ENCODE results near the gene ATP8A1.

The ATP8A1 gene

GRCh38 chr4:42624551-42624950 lies 32.4 kb downstream of the ATP8A1 start:
- DNase-seq = no peak

GRCh38 chr4:42618023-42618422 lies 38.9 kb downstream of the ATP8A1 start:
- DNase-seq = no peak

DNA sequence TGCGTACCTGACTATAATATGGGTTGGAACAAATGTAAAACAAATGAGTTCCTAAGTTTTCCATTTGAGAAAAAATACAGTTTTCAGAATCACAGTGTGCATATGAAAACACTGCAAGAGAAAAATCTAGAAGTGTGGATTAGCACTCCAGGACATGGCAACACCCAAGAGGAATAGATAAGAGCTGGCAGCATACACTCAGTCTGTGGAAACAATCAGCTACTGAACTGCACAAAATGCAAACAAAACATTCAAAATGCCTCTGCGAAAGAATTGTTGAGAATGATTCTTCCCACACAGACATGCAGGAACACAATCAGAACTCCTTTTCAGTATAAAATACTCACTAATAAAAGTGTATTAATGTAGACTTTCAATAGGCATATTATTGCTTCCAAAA lies 39.9 kb downstream of the ATP8A1 start:
- no peak for DNase-seq

DNA sequence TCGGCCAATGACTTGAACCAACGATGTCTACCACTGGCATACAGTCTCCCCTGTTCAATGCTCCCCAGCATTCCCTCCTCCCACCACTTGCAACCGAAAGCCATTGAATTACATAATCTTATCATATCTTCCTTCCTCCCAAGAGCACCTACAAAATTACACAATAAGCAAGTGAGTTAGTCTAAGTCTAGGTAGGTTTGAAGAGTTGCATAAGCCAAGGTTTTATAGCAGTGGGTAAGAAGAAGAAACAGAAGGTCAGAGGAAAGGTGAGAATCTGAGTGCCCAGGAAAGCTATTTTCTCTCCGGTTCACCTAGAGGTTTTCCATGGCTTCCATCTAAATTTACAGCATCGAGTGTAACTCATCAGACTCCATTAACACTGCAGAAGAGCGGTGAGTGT lies 40.3 kb downstream of the ATP8A1 start:
- no peak for DNase-seq

GRCh38 chr4:42615131-42615763 lies 41.7 kb downstream of the ATP8A1 start:
- no peak for DNase-seq

- no peak for DNase-seq
Observed at GRCh38 chr4:42612898-42613297, 44.0 kb downstream of the ATP8A1 start.

DNA sequence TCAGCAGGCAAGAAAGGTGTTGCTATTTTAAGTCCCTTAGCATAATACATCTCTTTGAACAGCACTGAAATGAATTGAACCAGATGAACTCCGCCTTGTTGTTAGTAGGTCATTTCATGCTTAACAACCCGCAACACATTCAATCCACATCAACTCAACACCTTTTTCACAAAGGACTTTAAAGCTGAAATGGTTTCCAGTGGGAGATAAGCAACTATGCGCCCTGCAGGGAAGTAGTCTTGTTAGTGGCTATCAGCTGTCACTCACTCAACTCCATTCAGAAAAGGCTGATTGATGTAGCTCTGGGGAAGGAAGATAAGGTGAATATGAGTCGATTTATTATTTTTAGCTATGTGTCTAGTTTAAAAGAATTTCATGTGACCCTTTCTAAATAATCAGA lies 46.0 kb downstream of the ATP8A1 start:
- DNase-seq = no peak

GRCh38 chr4:42609051-42609450 lies 47.9 kb downstream of the ATP8A1 start:
- DNase-seq = no peak

- DNase-seq = no peak
Observed at GRCh38 chr4:42608551-42608950, 48.4 kb downstream of the ATP8A1 start.

DNA sequence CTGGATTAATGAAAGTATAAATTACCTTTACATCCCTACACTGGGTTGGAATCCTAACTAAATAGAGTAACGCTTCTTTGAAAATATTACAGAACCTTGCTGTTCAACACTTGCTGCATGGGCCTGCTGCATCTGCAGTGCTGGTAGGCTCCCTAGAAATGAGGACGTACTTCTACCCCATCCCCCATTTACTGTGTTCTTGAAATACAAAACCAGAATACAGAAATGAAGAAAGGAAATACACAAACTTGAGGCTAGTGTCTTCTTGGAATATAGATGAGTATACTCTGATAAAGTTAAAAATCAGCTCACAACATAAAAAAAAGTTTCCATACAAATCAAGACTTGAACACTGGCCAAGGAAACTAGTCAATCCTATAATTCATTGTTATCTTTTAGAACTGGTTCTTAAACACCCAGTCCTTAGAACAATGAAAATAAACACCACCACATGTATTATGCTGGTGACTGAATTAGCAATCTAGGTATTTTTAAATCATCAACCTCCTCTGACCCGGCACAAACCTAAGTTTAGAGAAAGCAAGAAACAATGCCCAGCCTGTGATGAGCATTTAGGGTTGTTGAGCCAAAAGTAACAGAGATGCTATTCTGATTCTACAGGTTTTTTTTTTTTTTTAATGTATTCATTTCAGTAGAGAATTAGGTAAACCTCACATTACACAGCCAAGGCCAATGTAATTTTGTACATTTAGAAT lies 49.7 kb downstream of the ATP8A1 start:
- no peak for DNase-seq

- DNase-seq = no peak
Observed at GRCh38 chr4:42605264-42605663, 51.6 kb downstream of the ATP8A1 start.

GRCh38 chr4:42603862-42604261 lies 53.0 kb downstream of the ATP8A1 start:
- no peak for DNase-seq

DNA sequence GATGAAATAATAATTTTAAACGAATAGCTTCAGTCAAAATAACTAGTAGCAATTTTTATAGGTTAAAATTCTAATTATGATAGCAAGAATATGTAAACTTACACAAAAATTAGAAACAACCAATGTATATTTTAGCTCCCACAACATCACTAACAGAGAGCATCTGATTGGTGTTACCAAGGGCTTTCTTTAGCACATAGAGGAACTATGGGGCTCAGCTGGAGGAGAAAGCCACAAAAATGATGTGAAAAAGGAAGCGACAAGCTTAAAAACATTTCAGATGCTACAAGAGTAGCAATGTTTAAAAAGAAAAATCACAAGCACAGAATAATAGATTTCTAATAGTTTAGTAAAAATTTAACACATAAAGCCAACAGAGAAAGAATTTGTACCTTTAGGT lies 56.3 kb downstream of the ATP8A1 start:
- DNase-seq = no peak

DNA sequence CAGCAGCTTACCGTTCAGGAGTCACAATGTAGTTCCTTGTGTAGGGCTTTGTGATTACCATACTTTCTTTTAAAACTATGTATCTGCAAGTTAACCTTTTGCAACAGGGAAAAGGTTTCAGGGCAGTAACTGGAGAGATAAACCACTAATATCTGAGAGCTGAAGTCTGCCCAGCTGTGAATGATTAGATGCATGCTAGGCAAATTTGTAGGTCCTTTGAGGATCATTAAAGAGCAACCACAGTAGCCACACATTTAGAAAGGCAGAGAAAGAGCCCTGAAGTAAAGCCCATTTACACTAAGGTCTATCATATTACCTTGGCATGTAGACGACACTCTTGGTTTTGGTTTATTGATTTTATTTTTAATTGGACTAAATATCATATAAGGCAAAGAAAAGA lies 60.0 kb downstream of the ATP8A1 start:
- DNase-seq = no peak

DNA sequence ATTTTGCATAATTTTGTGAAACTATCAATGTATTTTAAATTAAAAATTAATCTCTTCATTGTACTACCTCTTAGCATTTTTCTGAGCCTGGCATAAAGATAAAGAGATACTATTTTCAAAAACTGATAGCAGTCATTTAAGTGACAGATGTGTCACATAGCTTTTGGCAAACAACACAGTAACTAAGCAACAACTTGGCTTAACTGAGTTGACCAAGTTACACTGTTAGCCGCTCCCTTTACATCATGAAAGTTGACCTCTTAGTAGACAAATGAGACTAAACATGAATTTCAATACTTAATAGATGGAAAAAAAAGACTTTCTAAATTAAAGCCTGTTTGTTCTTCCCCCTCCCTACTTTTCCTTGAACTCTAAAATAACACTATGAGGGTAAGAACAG lies 62.0 kb downstream of the ATP8A1 start:
- DNase-seq = no peak

DNA sequence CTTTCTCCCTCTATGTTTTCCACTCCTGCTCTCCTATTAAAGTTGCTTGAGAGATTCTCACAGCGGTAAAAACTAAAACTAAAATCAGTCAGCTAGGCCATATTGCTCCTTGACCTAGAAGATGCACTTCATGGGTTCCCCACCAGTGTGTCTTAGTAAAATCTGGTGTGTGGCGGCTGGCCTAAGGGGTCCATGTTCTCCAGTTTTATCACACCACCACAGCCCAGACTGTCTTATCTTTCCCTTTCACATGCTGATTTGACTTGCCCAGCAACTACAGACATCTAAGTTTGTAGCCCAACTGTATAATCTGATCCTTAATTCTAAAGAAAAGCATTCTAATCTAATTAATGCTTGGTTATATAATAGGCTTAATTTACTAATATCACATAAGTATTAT lies 68.0 kb downstream of the ATP8A1 start:
- no peak for DNase-seq

DNA sequence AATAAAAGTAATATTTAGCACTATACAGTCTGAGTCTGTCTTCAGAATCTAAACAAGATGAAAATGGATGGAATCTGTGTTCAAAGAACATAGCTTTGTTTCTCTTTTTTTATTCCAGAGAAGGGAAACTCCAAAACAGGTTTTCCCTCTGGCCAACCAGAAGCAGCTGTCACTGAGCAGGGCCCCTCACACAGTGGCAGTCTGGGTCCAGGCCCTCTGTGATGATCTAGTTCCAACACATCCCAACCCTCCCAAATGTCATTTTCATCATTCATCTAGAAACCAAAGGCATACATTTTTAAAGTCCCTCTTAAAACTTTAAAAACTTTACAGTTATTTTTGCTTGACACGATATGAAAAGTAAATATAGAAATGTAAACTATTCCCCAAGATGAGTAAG lies 70.1 kb downstream of the ATP8A1 start:
- no peak for DNase-seq

DNA sequence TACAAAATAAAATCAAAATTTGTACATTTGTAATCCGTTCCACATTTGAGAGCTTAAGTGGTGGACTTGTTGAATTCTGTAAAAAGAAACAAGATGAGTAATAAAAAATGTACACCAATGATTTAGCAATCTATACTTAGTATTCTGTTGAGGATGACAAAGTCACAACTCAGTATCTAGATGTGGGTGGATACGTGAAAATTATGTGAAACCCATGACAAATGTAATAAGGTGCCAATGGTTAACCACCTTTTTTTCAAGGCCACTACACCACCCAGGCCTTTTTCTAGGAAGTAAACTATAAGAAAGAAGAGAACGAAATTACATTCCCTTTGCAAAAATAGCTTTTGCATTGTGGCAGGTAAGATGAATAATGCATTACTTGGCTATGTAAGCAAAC lies 77.0 kb downstream of the ATP8A1 start:
- no peak for DNase-seq

- no peak for DNase-seq
Observed at GRCh38 chr4:42578187-42578586, 78.7 kb downstream of the ATP8A1 start.

DNA sequence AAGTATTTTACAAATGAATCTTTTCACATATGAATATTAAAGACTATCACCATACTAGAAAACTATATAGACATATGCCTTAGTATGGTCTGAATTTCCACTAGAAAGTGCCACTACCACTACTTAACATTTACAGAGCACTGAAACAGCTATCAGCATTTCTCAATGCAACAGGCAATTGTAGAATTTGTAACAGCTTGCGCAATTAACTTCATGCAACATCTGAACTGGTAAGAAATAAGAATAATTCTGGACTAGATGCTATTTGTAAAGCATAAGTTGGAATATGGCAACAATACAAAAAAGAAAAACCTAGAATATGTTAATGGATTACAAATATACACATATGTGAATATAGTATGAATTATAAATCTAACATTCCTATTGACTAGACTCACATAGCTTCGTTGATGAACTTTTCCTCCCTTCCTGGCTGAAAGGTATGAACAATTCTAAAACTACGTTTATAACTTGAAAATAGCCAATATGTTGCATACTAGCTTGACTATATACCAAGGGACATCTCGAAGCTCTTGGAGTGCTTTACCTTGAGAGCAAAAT lies 82.0 kb downstream of the ATP8A1 start:
- DNase-seq = no peak

GRCh38 chr4:42573249-42573648 lies 83.7 kb downstream of the ATP8A1 start:
- no peak for DNase-seq

DNA sequence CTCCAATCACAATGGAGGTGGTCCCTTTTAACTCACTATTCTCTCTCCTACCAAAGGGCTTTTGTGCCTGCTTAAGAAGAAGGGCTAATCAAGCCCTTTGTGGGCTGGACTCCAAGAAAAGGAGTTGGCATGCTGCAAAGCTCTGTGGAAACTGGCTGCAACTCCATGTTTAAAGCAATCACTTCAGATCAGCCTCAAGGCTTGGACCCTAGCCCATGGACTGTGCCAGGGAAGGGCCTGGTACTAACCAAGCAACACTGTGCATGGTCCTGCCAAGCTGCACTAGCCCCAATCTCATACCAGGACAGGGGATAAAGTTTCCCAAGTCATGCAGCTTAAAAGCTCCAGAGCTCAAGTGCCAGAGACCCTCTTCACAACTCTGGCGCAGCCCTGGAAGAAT lies 86.7 kb downstream of the ATP8A1 start:
- no peak for DNase-seq

GRCh38 chr4:42568610-42569207 lies 88.2 kb downstream of the ATP8A1 start:
- peak; percentile 60 for DNase-seq

- no peak for DNase-seq
Observed at GRCh38 chr4:42566835-42567234, 90.1 kb downstream of the ATP8A1 start.

Data from NCI-H1694 (cell line).